Measurements from ENCODE around the gene DOCK3. TPM values are rescaled to one million over a fixed set of nuclear protein-coding genes. Genes with fewer than 3 reads are reported as not detected.

The DOCK3 gene
- total RNA-seq, 2 donors from 2014 or later, result 7.7 to 8.5 TPM

- peaks cover 7% of the 10 kb centered on the region for H3K36me3 Mint-ChIP-seq (ENCODE audit: low read depth)
- TF ChIP-seq CTCF (conservative IDR thresholded peaks at IDR 0.05), result no peak
- no peaks in the 10 kb centered on the region for H3K27me3 ChIP-seq (ENCODE audit: control insufficient read depth, insufficient read depth, low read length, poor library complexity, severe bottlenecking)
- no peak overlapping the region for H3K27ac ChIP-seq (ENCODE audit: low read depth, low read length)
- no peaks in the 10 kb centered on the region for H3K4me1 ChIP-seq (ENCODE audit: control insufficient read depth, insufficient read depth, low read length)
- no peaks in the 10 kb centered on the region for H3K4me1 Mint-ChIP-seq
- H3K9me3 Mint-ChIP-seq, result peaks cover 33% of the 10 kb centered on the region
- H3K9ac ChIP-seq (ENCODE audit: extremely low read depth, low read length, poor library complexity, severe bottlenecking), result no peak overlapping the region
- no peak overlapping the region for H3K27ac Mint-ChIP-seq
- H3K36me3 ChIP-seq (ENCODE audit: control insufficient read depth, insufficient read depth, low read length), result no peaks in the 10 kb centered on the region
- DNase-seq, result no peak
- H3K4me3 Mint-ChIP-seq, result no peak overlapping the region
- H3K27me3 Mint-ChIP-seq (ENCODE audit: insufficient read depth), result no peaks in the 10 kb centered on the region
- no peaks in the 10 kb centered on the region for H3K9me3 ChIP-seq (ENCODE audit: control insufficient read depth, low read length)
- no peak overlapping the region for H3K4me3 ChIP-seq (ENCODE audit: low read length)
Observed at GRCh38 chr3:51268132-51268531, 593.4 kb downstream of the DOCK3 start.

DNA sequence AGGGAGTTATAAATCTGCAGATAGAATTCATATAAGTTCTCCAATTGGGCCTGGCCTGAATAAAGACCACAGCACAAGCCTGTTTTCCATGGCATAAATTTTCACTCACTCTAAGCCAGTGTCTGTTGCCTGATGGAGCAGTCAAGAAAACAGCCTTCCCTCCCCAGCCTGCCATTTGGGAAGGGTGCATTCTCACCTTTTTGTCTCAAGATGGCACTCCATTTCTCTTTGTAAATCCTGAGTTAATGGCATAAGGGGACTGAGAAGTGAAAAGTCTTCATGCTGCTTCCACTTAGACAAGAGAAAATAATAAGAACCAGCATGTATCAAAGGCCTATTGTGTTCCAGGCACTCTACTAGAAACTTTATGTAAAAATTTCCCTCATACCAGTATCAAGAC lies 594.7 kb downstream of the DOCK3 start:
- no peak overlapping the region for H3K4me3 Mint-ChIP-seq
- Histone ChIP-seq H3K27ac (ENCODE audit: low read depth, low read length) (no peak overlapping the region), H3K4me3 (ENCODE audit: low read length) (no peak overlapping the region), H3K27me3 (ENCODE audit: control insufficient read depth, insufficient read depth, low read length, poor library complexity, severe bottlenecking) (no peaks in the 10 kb centered on the region), H3K4me1 (ENCODE audit: control insufficient read depth, insufficient read depth, low read length) (no peaks in the 10 kb centered on the region), H3K9ac (ENCODE audit: extremely low read depth, low read length, poor library complexity, severe bottlenecking) (no peak overlapping the region), H3K9me3 (ENCODE audit: control insufficient read depth, low read length) (no peaks in the 10 kb centered on the region), H3K36me3 (ENCODE audit: control insufficient read depth, insufficient read depth, low read length) (no peaks in the 10 kb centered on the region)
- no peak for DNase-seq
- peaks cover 2% of the 10 kb centered on the region for H3K36me3 Mint-ChIP-seq (ENCODE audit: low read depth)
- H3K27ac Mint-ChIP-seq, result no peak overlapping the region
- H3K9me3 Mint-ChIP-seq, result peaks cover 28% of the 10 kb centered on the region
- no peaks in the 10 kb centered on the region for H3K27me3 Mint-ChIP-seq (ENCODE audit: insufficient read depth)
- H3K4me1 Mint-ChIP-seq, result no peaks in the 10 kb centered on the region
- no peak for TF ChIP-seq CTCF (conservative IDR thresholded peaks at IDR 0.05)

- Histone ChIP-seq H3K4me1 (ENCODE audit: control insufficient read depth, insufficient read depth, low read length) (no peaks in the 10 kb centered on the region), H3K4me3 (ENCODE audit: low read length) (no peak overlapping the region), H3K9ac (ENCODE audit: extremely low read depth, low read length, poor library complexity, severe bottlenecking) (no peak overlapping the region), H3K9me3 (ENCODE audit: control insufficient read depth, low read length) (no peaks in the 10 kb centered on the region), H3K27ac (ENCODE audit: low read depth, low read length) (no peak overlapping the region), H3K27me3 (ENCODE audit: control insufficient read depth, insufficient read depth, low read length, poor library complexity, severe bottlenecking) (no peaks in the 10 kb centered on the region), H3K36me3 (ENCODE audit: control insufficient read depth, insufficient read depth, low read length) (no peaks in the 10 kb centered on the region)
- no peak for TF ChIP-seq CTCF (conservative IDR thresholded peaks at IDR 0.05)
- Mint-ChIP-seq H3K9me3 (peaks cover 20% of the 10 kb centered on the region), H3K4me1 (no peaks in the 10 kb centered on the region), H3K36me3 (ENCODE audit: low read depth) (peaks cover 5% of the 10 kb centered on the region), H3K27me3 (ENCODE audit: insufficient read depth) (no peaks in the 10 kb centered on the region), H3K4me3 (no peak overlapping the region), H3K27ac (no peak overlapping the region)
- DNase-seq, result no peak
- WGBS, 2 experiments (ENCODE audit: insufficient coverage in 1 of 2, insufficient read length in 1 of 2), result 85 to 96% methylated on average over 3 of the region's 3 CpGs
Observed at GRCh38 chr3:51270559-51270958, 595.8 kb downstream of the DOCK3 start.
